Neural cell (in vitro differentiated cells): Measurements from ENCODE around the gene ACTL9.

Experiments used
- EP300 ChIP-seq: fragments of 450-650 bp; conservative IDR thresholded peaks from 2 replicates; pipeline ENCODE4 v1.6.1; 2014; ENCODE audit warnings: antibody characterized with exemption, mild to moderate bottlenecking, moderate library complexity; ENCODE audit not compliant: poor library complexity, severe bottlenecking
- REST ChIP-seq: IDR thresholded peaks from 2 replicates; pipeline ENCODE4 v1.6.1; 2012; ENCODE audit warnings: borderline replicate concordance

DNA sequence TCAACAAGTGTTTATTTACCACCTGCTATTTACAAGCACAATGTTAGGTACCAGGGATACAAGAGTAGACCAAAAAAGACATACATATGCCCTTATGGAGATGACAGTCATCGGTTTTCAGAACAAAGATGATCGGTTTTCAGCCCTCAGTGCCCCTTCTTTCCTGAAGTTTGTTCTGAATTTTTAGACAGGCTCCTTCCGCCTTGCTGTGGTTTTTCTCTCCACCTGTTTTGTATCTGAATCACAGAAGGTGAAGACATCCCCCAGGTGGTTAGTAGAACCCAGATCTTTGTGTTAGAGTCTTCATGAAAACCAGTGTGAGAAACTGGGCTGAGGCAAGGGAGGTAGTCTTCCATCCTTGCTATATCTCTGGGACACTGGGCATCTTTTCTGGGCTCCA lies 23.5 kb downstream of the ACTL9 start:
- TF ChIP-seq EP300 (no peak), REST (no peak)
